T-helper 22 cell (primary cell): ENCODE results near the gene OSBPL9.
A peak's percentile ranks its signal among the peaks of the same experiment; 100 is the strongest.

Experiments
- DNase-seq: peaks from one replicate; pipeline ENCODE4 v3.0.0-alpha.2; 2020; ENCODE audit warnings: low read depth

OSBPL9 gene

GRCh38 chr1:51616903-51617708 is at the start of gene OSBPL9:
OSBPL9 (plus strand) TSS chr1:51617092; CDS start chr1:51617111, 19 bp downstream.
- DNase-seq: peak; percentile 79

GRCh38 chr1:51567653-51568052 is 49.2 kb upstream of the OSBPL9 start:
- DNase-seq: no peak

GRCh38 chr1:51568231-51568935 is 48.5 kb upstream of the OSBPL9 start:
- no peak for DNase-seq

- peak; percentile 20 for DNase-seq
These were observed 47.4 kb upstream of the OSBPL9 start for GRCh38 chr1:51569284-51570062.

GRCh38 chr1:51570063-51570710 is 46.7 kb upstream of the OSBPL9 start:
- no peak for DNase-seq

GRCh38 chr1:51572365-51572764 is 44.5 kb upstream of the OSBPL9 start:
- no peak for DNase-seq

- no peak for DNase-seq
These were observed 42.1 kb upstream of the OSBPL9 start for GRCh38 chr1:51574796-51575195.

GRCh38 chr1:51575406-51576084 is 41.3 kb upstream of the OSBPL9 start:
- no peak for DNase-seq

GRCh38 chr1:51576085-51576444 is 40.8 kb upstream of the OSBPL9 start:
- no peak for DNase-seq

GRCh38 chr1:51576923-51577322 is 40.0 kb upstream of the OSBPL9 start:
- no peak for DNase-seq

GRCh38 chr1:51578383-51579109 is 38.3 kb upstream of the OSBPL9 start:
- DNase-seq: no peak

GRCh38 chr1:51581238-51581637 is 35.7 kb upstream of the OSBPL9 start:
- no peak for DNase-seq

GRCh38 chr1:51583532-51583931 is 33.4 kb upstream of the OSBPL9 start:
- DNase-seq: no peak

- no peak for DNase-seq
These were observed 32.9 kb upstream of the OSBPL9 start for GRCh38 chr1:51584021-51584420.

- DNase-seq: no peak
These were observed 24.2 kb upstream of the OSBPL9 start for GRCh38 chr1:51592711-51593110.

- no peak for DNase-seq
These were observed 22.2 kb upstream of the OSBPL9 start for GRCh38 chr1:51594716-51595115.

- DNase-seq: no peak
These were observed 16.4 kb upstream of the OSBPL9 start for GRCh38 chr1:51600529-51600928.

GRCh38 chr1:51600965-51601364 is 15.9 kb upstream of the OSBPL9 start:
- DNase-seq: no peak

- DNase-seq: no peak
These were observed 10.8 kb upstream of the OSBPL9 start for GRCh38 chr1:51605961-51606723.

GRCh38 chr1:51607681-51608095 is 9.2 kb upstream of the OSBPL9 start:
- no peak for DNase-seq
